ENCODE data around the gene MMRN2.

DNA sequence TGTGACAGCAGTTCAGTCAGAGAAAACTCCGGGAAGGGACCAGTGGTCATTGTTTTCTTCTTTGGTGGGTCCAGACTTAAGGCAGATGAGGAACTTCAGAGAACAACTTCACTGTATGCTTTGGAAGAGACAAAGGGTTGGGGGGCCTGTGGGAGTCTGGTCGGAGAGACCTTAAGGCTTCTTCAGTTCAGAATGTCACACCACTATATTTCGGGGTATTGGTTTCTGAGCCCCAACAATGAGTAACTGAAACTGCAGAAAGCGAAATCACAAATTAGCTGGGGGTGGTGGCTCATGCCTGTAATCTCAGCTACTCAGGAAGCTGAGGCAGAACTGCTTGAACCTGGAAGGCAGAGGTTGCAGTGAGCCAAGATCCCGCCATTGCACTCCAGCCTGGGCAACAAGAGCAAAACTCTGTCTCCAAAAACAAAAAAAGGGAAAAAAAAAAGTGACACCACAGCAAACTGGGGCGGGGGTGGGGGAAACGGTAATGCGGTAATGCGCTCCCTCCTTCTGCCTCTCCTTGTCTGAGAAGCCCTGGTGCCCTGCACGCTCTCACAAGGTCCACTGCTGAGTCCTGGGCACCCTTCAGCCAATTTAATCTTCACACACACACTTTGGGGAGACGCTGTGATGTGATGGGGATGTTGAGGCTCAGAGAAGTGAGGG, 8.7 kb upstream of the MMRN2 start:
- TF ChIP-seq, protein P1, sequence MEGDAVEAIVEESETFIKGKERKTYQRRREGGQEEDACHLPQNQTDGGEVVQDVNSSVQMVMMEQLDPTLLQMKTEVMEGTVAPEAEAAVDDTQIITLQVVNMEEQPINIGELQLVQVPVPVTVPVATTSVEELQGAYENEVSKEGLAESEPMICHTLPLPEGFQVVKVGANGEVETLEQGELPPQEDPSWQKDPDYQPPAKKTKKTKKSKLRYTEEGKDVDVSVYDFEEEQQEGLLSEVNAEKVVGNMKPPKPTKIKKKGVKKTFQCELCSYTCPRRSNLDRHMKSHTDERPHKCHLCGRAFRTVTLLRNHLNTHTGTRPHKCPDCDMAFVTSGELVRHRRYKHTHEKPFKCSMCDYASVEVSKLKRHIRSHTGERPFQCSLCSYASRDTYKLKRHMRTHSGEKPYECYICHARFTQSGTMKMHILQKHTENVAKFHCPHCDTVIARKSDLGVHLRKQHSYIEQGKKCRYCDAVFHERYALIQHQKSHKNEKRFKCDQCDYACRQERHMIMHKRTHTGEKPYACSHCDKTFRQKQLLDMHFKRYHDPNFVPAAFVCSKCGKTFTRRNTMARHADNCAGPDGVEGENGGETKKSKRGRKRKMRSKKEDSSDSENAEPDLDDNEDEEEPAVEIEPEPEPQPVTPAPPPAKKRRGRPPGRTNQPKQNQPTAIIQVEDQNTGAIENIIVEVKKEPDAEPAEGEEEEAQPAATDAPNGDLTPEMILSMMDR (IDR thresholded peaks at IDR 0.05), result no peak
- no peak for TF ChIP-seq POLR2A (IDR thresholded peaks at IDR 0.05)

Data from thyroid gland (tissue), 4 donors.